Sigmoid colon (tissue), 4 donors: ENCODE data around the gene SMYD3.

Experiments
- CTCF ChIP-seq, 4 experiments: fragments of 450-650 bp in 3 of 4; fragments of 200-600 bp in 1 of 4; IDR thresholded peaks; one replicate each; pipeline ENCODE4 v1.5.1; 2016 to 2019; ENCODE audit warnings: antibody characterized with exemption in 4 of 4, mild to moderate bottlenecking in 3 of 4, moderate library complexity in 2 of 4
- POLR2AphosphoS5 ChIP-seq, 4 donors: sonication (generic); formaldehyde crosslinking; IDR thresholded peaks; one replicate each; pipeline ENCODE4 v1.6.1; 2017; ENCODE audit warnings: antibody characterized with exemption in 4 of 4

GRCh38 chr1:245879091-245879490 is 628.0 kb downstream of the SMYD3 start:
- TF ChIP-seq CTCF (IDR thresholded peaks at IDR 0.05): no peak
- no peak for TF ChIP-seq POLR2AphosphoS5 (IDR thresholded peaks at IDR 0.05)
